Central memory CD8-positive, alpha-beta T cell (primary cell): Measurements from ENCODE around the gene CCHCR1.

Source experiments
- ATAC-seq: fragments of 150-1000 bp; cut with Tn5 transposase; replicated peaks from 2 replicates; pipeline ENCODE4 v1.10.0; 2022; ENCODE audit warnings: mild to moderate bottlenecking, moderate FRiP score, moderate number of reproducible peaks; ENCODE audit not compliant: poor library complexity, severe bottlenecking; ENCODE audit errors: extremely low read depth
- DNase-seq, 2 donors: peaks; one replicate each; pipeline ENCODE4 v3.0.0; 2021; ENCODE audit warnings: low spot score in 2 of 2
- H3K27ac Mint-ChIP-seq: one replicate; pipeline ENCODE4 v1.8.0; 2022; ENCODE audit warnings: low read depth, mild to moderate bottlenecking, moderate library complexity, mixed read lengths
- H3K27me3 Mint-ChIP-seq: one replicate; pipeline ENCODE4 v1.8.0; 2022; ENCODE audit warnings: mixed read lengths
- H3K36me3 Mint-ChIP-seq: one replicate; pipeline ENCODE4 v1.8.0; 2022; ENCODE audit warnings: mild to moderate bottlenecking, moderate library complexity, mixed read lengths; ENCODE audit not compliant: insufficient read depth
- H3K4me1 Mint-ChIP-seq: one replicate; pipeline ENCODE4 v1.8.0; 2022; ENCODE audit warnings: mixed read lengths
- H3K4me3 Mint-ChIP-seq: one replicate; pipeline ENCODE4 v1.8.0; 2022; ENCODE audit warnings: mild to moderate bottlenecking, moderate library complexity, mixed read lengths
- H3K9me3 Mint-ChIP-seq: one replicate; pipeline ENCODE4 v1.8.0; 2022; ENCODE audit warnings: mixed read lengths

The CCHCR1 gene

DNA sequence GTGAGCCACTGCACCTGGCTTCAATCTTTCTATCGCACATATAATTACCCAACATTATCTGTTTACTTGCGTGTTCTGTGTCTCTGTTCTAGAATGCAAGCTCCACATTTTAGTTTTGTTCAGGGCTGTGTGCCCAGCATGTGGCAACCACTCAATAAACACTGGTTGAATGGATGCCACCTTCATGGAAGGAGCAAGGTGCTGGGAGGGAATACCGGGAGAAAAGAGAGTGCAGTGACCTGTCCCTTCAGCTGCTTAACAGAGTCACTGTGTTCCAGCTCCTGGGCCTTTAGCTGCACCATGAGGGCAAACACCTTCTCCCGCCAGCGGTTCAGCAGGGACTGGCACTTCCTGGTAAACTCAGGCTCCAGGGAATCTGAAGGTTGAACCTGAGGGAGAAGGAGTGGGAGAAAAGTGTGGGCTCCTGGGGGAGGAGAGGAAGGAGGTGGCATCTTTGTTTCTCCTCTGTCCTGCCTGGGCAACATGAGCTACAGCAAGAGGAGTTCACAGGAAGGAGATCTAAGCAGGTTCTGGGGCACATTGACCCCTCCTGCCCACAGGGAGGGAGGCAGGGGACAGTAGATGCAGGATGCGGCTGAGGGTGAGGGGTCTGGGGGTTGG lies 7.7 kb downstream of the CCHCR1 start:
- DNase-seq (no peak), ATAC-seq (no peak)
- Mint-ChIP-seq H3K9me3 (no peaks in the 10 kb centered on the region), H3K36me3 (peaks cover 2% of the 10 kb centered on the region), H3K4me3 (no peak overlapping the region), H3K4me1 (no peaks in the 10 kb centered on the region), H3K27ac (no peak overlapping the region), H3K27me3 (no peaks in the 10 kb centered on the region)

- peaks cover 11% of the 10 kb centered on the region for H3K36me3 Mint-ChIP-seq
- H3K4me1 Mint-ChIP-seq = no peaks in the 10 kb centered on the region
- ATAC-seq (no peak), DNase-seq (no peak)
- no peak overlapping the region for H3K4me3 Mint-ChIP-seq
- H3K9me3 Mint-ChIP-seq = no peaks in the 10 kb centered on the region
- H3K27ac Mint-ChIP-seq = no peak overlapping the region
- H3K27me3 Mint-ChIP-seq = no peaks in the 10 kb centered on the region
Observed at GRCh38 chr6:31145386-31145785, 12.2 kb downstream of the CCHCR1 start.

- Mint-ChIP-seq H3K27me3 (no peaks in the 10 kb centered on the region), H3K9me3 (no peaks in the 10 kb centered on the region), H3K4me1 (no peaks in the 10 kb centered on the region), H3K27ac (peak overlapping the region; percentile 65), H3K4me3 (no peak overlapping the region), H3K36me3 (peaks cover 11% of the 10 kb centered on the region)
- DNase-seq (no peak), ATAC-seq (no peak)
Observed at GRCh38 chr6:31144970-31145340, 12.6 kb downstream of the CCHCR1 start.

DNA sequence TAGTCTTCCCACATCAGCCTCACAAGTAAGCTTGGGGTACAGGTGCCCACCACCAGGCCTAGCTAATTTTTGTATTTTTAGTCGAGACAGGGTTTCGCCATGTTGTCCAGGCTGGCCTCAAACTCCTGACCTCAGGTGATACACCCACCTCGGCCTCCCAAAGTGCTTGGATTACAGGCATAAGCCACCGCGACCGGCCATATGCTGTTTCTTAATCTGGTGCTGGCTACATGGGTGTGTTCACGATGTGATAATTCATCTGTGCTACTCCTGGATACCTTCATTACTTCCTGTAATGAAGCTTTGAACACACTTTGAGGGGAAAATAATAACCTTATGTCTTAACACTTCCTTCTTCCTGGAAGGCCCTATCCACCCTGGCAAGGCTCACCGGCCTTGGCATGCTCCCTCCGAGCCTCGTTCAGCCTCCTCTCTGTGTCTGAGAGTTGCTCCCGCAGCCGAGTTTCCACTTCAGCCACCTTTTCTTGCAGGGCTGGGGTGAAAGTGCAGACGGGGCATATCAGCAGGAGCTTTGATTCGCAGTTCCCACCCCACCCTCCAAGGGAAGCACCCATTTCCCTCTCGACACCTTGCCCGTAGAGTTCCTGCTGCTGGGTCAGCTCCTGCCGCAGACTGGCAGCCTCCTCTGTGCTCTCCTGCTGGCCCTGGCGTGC lies 13.2 kb downstream of the CCHCR1 start:
- no peak for ATAC-seq
- no peaks in the 10 kb centered on the region for H3K9me3 Mint-ChIP-seq
- H3K4me3 Mint-ChIP-seq = no peak overlapping the region
- peaks cover 13% of the 10 kb centered on the region for H3K36me3 Mint-ChIP-seq
- no peaks in the 10 kb centered on the region for H3K27me3 Mint-ChIP-seq
- no peaks in the 10 kb centered on the region for H3K4me1 Mint-ChIP-seq
- peak overlapping the region; percentile 65 for H3K27ac Mint-ChIP-seq
- no peak for DNase-seq

GRCh38 chr6:31143148-31143547 lies 14.5 kb downstream of the CCHCR1 start:
- H3K36me3 Mint-ChIP-seq = peaks cover 13% of the 10 kb centered on the region
- H3K27me3 Mint-ChIP-seq = no peaks in the 10 kb centered on the region
- no peak for ATAC-seq
- no peak for DNase-seq
- no peaks in the 10 kb centered on the region for H3K4me1 Mint-ChIP-seq
- no peak overlapping the region for H3K4me3 Mint-ChIP-seq
- no peaks in the 10 kb centered on the region for H3K9me3 Mint-ChIP-seq
- no peak overlapping the region for H3K27ac Mint-ChIP-seq

DNA sequence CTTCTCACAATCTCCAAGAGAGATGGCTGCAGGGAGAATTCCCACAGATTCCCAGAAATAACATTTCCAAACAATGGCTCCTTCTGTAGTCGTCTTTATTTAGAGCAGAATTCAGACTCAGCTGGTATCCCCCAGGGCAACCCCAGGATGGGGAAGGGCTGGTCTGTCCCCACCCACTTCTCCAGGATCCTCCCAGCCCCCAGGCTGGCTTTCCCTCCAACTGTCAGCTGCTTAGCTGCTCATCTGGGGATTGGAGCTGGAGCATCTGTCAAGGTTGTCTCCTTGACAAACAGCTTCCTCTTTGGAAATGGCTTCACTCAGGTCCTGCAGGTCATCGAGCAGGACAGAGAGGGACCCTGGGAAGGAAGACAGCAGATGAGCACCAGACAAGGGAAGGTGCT lies 15.2 kb downstream of the CCHCR1 start:
- H3K27me3 Mint-ChIP-seq = no peaks in the 10 kb centered on the region
- no peak for DNase-seq
- peaks cover 14% of the 10 kb centered on the region for H3K36me3 Mint-ChIP-seq
- H3K9me3 Mint-ChIP-seq = no peaks in the 10 kb centered on the region
- no peak for ATAC-seq
- H3K4me3 Mint-ChIP-seq = no peak overlapping the region
- H3K4me1 Mint-ChIP-seq = peaks cover 5% of the 10 kb centered on the region
- H3K27ac Mint-ChIP-seq = no peak overlapping the region

- H3K9me3 Mint-ChIP-seq = no peaks in the 10 kb centered on the region
- no peaks in the 10 kb centered on the region for H3K27me3 Mint-ChIP-seq
- H3K27ac Mint-ChIP-seq = no peak overlapping the region
- DNase-seq (no peak), ATAC-seq (no peak)
- no peak overlapping the region for H3K4me3 Mint-ChIP-seq
- H3K4me1 Mint-ChIP-seq = peaks cover 7% of the 10 kb centered on the region
- H3K36me3 Mint-ChIP-seq = peaks cover 13% of the 10 kb centered on the region
Observed at GRCh38 chr6:31140643-31141042, 17.0 kb downstream of the CCHCR1 start.

DNA sequence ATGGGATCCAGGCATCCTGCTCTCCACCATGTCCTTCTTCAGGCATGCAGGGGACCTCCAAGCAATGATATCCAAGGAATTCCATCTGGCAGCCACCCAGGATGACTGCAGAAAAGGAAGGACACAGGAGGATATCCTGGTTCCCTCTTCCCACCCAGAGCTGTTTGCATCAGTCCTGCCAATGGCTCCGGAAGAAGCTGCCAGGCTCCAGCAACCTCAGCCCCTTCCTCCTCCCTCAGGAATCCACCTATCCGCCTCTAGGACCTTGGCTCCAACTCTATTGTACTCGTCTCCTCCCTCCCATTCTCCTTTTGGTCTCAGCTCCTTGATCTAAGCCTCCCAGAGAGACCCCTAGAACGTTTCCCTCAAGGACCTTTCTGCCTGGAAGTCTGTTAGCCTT lies 18.0 kb downstream of the CCHCR1 start:
- no peak for DNase-seq
- Mint-ChIP-seq H3K27ac (no peak overlapping the region), H3K9me3 (no peaks in the 10 kb centered on the region), H3K4me1 (peaks cover 7% of the 10 kb centered on the region), H3K27me3 (no peaks in the 10 kb centered on the region), H3K36me3 (peaks cover 12% of the 10 kb centered on the region), H3K4me3 (no peak overlapping the region)
- no peak for ATAC-seq

- no peaks in the 10 kb centered on the region for H3K9me3 Mint-ChIP-seq
- ATAC-seq = no peak
- H3K27me3 Mint-ChIP-seq = no peaks in the 10 kb centered on the region
- DNase-seq = no peak
- H3K4me3 Mint-ChIP-seq = no peak within 1 kb of the TSS
- peaks cover 11% of the 10 kb centered on the region for H3K36me3 Mint-ChIP-seq
- peaks cover 7% of the 10 kb centered on the region for H3K4me1 Mint-ChIP-seq
- no peak within 1 kb of the TSS for H3K27ac Mint-ChIP-seq
Observed at GRCh38 chr6:31138982-31139381, 18.6 kb downstream of the CCHCR1 start, which contains the start of gene PSORS1C2. PSORS1C2 (minus strand) TSS chr6:31139066; CDS start chr6:31139026, 40 bp downstream.

DNA sequence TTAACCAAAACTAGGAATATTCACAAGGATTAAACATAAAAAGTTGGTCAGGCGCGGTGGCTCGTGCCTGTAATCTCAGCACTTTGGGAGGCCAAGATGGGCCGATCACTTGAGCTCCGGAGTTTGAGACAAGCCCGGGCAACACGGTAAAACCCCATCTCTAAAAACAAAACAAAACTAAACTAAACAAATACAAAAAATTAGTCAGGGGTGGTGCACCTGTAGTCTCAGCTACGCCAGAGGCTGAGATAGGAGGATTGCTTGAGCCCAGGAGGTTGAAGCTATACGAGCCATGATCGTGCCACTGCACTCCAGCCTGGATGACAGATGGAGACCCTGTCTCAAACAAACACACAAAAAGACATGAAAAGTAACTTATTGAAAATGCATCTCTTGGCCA lies 21.9 kb downstream of the CCHCR1 start:
- H3K27me3 Mint-ChIP-seq = no peaks in the 10 kb centered on the region
- peaks cover 4% of the 10 kb centered on the region for H3K36me3 Mint-ChIP-seq
- H3K4me1 Mint-ChIP-seq = peaks cover 7% of the 10 kb centered on the region
- ATAC-seq (no peak), DNase-seq (no peak)
- H3K27ac Mint-ChIP-seq = no peak overlapping the region
- no peak overlapping the region for H3K4me3 Mint-ChIP-seq
- H3K9me3 Mint-ChIP-seq = no peaks in the 10 kb centered on the region

- DNase-seq = no peak
- Mint-ChIP-seq H3K9me3 (no peaks in the 10 kb centered on the region), H3K4me3 (no peak overlapping the region), H3K36me3 (peaks cover 1% of the 10 kb centered on the region), H3K27ac (no peak overlapping the region), H3K27me3 (peaks cover 8% of the 10 kb centered on the region), H3K4me1 (peaks cover 11% of the 10 kb centered on the region)
- ATAC-seq = no peak
Observed at GRCh38 chr6:31132806-31133205, 24.8 kb downstream of the CCHCR1 start.

DNA sequence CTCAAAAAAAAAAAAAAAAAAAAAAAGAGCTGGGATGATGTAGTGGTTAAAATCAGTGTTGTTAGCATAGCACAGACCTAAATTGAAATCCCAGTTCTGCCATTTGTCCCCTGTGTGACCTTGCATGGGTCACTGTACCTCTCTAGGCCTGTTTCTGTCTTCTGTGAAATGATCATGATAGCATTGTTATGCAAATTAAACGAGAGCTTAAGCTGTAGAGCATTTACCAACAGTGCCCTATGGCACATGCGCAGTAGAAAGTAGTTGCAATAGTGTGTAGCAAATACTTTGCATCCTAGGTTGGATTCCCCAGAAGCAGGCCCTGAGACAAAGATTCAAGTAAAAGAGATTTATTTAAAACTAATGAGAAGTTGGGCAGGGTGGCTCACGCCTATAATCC lies 26.0 kb downstream of the CCHCR1 start:
- Mint-ChIP-seq H3K36me3 (no peaks in the 10 kb centered on the region), H3K27ac (no peak overlapping the region), H3K4me1 (peaks cover 6% of the 10 kb centered on the region), H3K4me3 (no peak overlapping the region), H3K27me3 (peaks cover 16% of the 10 kb centered on the region), H3K9me3 (no peaks in the 10 kb centered on the region)
- DNase-seq (no peak), ATAC-seq (no peak)

GRCh38 chr6:31130751-31131150 lies 26.9 kb downstream of the CCHCR1 start:
- no peak overlapping the region for H3K4me3 Mint-ChIP-seq
- no peak overlapping the region for H3K27ac Mint-ChIP-seq
- no peaks in the 10 kb centered on the region for H3K9me3 Mint-ChIP-seq
- DNase-seq (no peak), ATAC-seq (no peak)
- H3K36me3 Mint-ChIP-seq = no peaks in the 10 kb centered on the region
- H3K4me1 Mint-ChIP-seq = peaks cover 6% of the 10 kb centered on the region
- H3K27me3 Mint-ChIP-seq = peaks cover 19% of the 10 kb centered on the region
